Measurements from ENCODE around the gene TMEM131. TPM values are rescaled to one million over a fixed set of nuclear protein-coding genes. Genes with fewer than 3 reads are reported as not detected.
"Not testable (repeated sequence)": the region's sequence is repeated elsewhere in the genome, so short reads cannot be mapped to it uniquely, and the experiment has no call there.

TMEM131 gene
- total RNA-seq, 1 donor from 2014 or later: 43.9 TPM

GRCh38 chr2:97958184-97958583, 37.6 kb downstream of the TMEM131 start:
- Mint-ChIP-seq H3K27ac (ENCODE audit: unreplicated experiment) (no peak overlapping the region), H3K36me3 (ENCODE audit: low read depth) (peaks cover 7% of the 10 kb centered on the region), H3K4me3 (no peak overlapping the region), H3K4me1 (peaks cover 18% of the 10 kb centered on the region), H3K27me3 (ENCODE audit: low read depth) (no peaks in the 10 kb centered on the region), H3K9me3 (no peaks in the 10 kb centered on the region)
- no peak for TF ChIP-seq CTCF (conservative IDR thresholded peaks at IDR 0.05)
- DNase-seq (ENCODE audit: low read depth, low spot score): no peak

GRCh38 chr2:97957432-97958183, 38.1 kb downstream of the TMEM131 start:
- DNase-seq (ENCODE audit: low read depth, low spot score): no peak
- Mint-ChIP-seq H3K4me3 (no peak overlapping the region), H3K4me1 (peaks cover 20% of the 10 kb centered on the region), H3K27me3 (ENCODE audit: low read depth) (no peaks in the 10 kb centered on the region), H3K36me3 (ENCODE audit: low read depth) (peaks cover 6% of the 10 kb centered on the region), H3K9me3 (no peaks in the 10 kb centered on the region), H3K27ac (ENCODE audit: unreplicated experiment) (no peak overlapping the region)
- TF ChIP-seq CTCF (conservative IDR thresholded peaks at IDR 0.05): no peak

- H3K36me3 Mint-ChIP-seq (ENCODE audit: low read depth); H3K27me3 Mint-ChIP-seq (ENCODE audit: low read depth); H3K27ac Mint-ChIP-seq (ENCODE audit: unreplicated experiment); DNase-seq (ENCODE audit: low read depth, low spot score); H3K4me3 Mint-ChIP-seq; H3K9me3 Mint-ChIP-seq: not testable (repeated sequence)
- peaks cover 24% of the 10 kb centered on the region for H3K4me1 Mint-ChIP-seq
These were observed 39.0 kb downstream of the TMEM131 start for GRCh38 chr2:97956753-97957152.

- Mint-ChIP-seq H3K27ac (ENCODE audit: unreplicated experiment) (no peak overlapping the region), H3K27me3 (ENCODE audit: low read depth) (no peaks in the 10 kb centered on the region), H3K36me3 (ENCODE audit: low read depth) (peaks cover 7% of the 10 kb centered on the region), H3K4me1 (peaks cover 24% of the 10 kb centered on the region), H3K9me3 (peaks cover 5% of the 10 kb centered on the region), H3K4me3 (no peak overlapping the region)
- no peak for DNase-seq (ENCODE audit: low read depth, low spot score)
- TF ChIP-seq CTCF (conservative IDR thresholded peaks at IDR 0.05): no peak
These were observed 41.9 kb downstream of the TMEM131 start for GRCh38 chr2:97953853-97954252.

- no peak for DNase-seq (ENCODE audit: low read depth, low spot score)
- Mint-ChIP-seq H3K27ac (ENCODE audit: unreplicated experiment) (no peak overlapping the region), H3K4me1 (peaks cover 18% of the 10 kb centered on the region), H3K9me3 (peaks cover 7% of the 10 kb centered on the region), H3K4me3 (no peak overlapping the region), H3K36me3 (ENCODE audit: low read depth) (peaks cover 10% of the 10 kb centered on the region), H3K27me3 (ENCODE audit: low read depth) (no peaks in the 10 kb centered on the region)
- no peak for TF ChIP-seq CTCF (conservative IDR thresholded peaks at IDR 0.05)
These were observed 43.4 kb downstream of the TMEM131 start for GRCh38 chr2:97952357-97952756.

GRCh38 chr2:97951155-97951680, 44.5 kb downstream of the TMEM131 start:
- no peak for TF ChIP-seq CTCF (conservative IDR thresholded peaks at IDR 0.05)
- peaks cover 10% of the 10 kb centered on the region for H3K36me3 Mint-ChIP-seq (ENCODE audit: low read depth)
- DNase-seq (ENCODE audit: low read depth, low spot score): no peak
- H3K4me3 Mint-ChIP-seq: no peak overlapping the region
- peaks cover 16% of the 10 kb centered on the region for H3K4me1 Mint-ChIP-seq
- no peak overlapping the region for H3K27ac Mint-ChIP-seq (ENCODE audit: unreplicated experiment)
- H3K9me3 Mint-ChIP-seq: peaks cover 7% of the 10 kb centered on the region
- H3K27me3 Mint-ChIP-seq (ENCODE audit: low read depth): no peaks in the 10 kb centered on the region

Data from neural crest cell (in vitro differentiated cells).